Measurements from ENCODE around the gene ST8SIA4.
"Not testable (repeated sequence)": the region's sequence is repeated elsewhere in the genome, so short reads cannot be mapped to it uniquely, and the experiment has no call there.

ST8SIA4 gene

DNA sequence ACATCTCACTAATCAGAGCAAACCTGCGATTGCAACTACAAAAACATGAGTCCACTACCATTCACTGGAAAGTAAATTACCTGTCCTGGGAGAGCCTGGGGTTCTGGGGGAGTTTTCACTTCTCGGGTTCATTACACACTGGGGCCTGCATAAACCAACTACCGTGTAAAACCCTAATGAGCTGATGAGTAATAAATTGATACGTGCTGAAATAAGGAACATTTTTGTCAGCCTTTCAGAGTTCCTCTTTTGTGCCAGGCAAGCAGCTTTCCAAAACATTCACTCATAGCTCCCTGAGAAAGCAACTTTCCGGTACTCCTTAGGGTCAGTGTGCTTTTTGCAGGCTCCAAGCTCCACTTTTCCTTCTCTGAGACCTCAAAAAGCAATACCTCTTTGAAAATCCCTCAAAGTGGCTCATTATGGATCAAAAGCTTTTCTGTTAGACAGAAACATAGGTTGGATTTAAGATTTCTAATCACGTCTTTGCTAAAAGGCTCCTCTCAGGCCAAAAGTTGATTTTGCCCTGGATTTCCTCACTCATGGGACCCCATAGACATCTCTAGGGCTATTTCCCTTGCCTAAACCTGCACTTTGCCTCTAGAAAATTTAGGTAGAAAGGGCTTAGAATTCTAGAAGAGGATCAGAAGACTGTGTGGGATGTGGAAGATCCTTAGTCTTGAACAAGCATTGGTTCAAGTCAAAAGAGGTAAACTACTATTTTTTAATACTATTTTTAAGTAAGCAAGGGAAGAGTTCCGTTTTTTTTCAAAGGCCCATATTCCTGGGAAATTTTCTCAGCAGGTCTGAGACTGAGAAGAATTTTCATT, 74.8 kb downstream of the ST8SIA4 start:
- DNase-seq = no peak

DNA sequence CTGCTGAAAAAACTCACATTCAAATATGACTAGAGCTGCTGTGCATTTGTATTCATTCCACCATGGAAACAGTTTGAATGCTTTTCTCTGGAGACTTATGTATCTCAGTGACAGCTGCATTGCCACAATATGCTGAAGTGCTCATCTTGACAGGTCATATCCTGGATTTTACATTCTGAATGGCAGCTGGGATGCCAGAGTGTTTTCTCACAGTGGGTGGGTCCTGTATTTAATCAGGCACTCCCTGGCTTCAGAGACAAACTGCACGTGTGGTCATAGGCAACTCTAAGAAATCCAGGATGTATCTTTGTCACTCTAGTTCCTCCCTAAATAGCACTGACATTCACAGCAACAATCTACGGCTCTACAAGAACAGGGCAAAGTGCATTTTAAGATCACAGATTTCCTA, 75.6 kb downstream of the ST8SIA4 start:
- peak; percentile 2 for DNase-seq

DNA sequence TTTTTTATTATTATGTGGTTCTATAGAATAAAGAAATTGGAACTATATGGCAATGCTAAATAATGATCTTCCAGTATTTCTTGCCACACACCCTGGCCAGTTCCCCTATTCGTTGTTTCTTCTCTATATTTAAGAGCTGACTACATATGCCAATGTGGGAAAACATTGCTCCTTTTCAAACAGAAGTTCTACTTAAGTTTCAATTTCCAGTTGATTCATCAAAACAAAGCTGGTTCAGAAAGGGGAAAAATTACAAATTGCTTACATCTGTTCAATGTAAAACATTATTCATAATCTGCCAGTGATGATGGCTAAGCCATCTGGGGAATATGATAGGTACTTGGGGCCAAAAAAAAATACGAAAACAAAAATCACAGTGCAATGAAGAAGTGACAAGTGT, 76.9 kb downstream of the ST8SIA4 start:
- DNase-seq = no peak

DNA sequence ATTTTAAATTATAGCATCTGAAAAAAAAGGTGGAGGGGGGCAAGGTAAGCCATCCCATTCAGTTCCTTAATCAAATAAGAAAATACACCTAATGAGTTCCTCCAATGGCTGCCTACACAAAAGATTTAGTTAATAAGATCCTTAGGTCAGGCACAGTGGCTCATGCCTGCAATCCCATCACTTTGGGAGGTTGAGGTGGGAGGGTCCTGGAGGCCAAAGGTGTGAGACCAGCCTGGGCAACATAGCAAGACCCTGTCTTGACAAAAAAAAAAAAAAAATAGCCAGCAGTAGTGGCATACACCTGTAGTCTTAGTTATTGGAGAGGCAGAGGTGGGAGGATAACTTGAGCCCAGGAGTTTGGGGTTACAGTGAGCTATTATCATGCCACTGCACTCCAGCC, 78.4 kb downstream of the ST8SIA4 start:
- no peak for DNase-seq

DNA sequence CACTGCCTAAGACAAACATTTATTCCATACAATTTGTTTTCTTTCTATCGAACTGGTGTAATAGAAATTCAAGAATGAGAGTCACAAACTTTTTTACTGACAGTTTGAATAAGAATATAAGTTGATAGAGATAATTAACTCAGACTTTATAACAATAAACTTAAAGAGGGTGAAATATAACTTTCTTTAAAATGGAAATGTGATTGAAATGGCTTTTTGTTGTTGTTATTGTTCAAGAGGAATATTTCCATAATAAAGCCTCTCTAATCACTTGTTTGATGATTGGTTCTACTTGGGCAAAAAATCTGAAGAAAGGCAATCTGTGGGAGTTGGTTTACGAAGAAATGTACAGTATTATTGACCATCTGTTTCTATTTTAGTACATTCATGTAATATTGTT, 79.3 kb downstream of the ST8SIA4 start:
- DNase-seq = no peak

DNA sequence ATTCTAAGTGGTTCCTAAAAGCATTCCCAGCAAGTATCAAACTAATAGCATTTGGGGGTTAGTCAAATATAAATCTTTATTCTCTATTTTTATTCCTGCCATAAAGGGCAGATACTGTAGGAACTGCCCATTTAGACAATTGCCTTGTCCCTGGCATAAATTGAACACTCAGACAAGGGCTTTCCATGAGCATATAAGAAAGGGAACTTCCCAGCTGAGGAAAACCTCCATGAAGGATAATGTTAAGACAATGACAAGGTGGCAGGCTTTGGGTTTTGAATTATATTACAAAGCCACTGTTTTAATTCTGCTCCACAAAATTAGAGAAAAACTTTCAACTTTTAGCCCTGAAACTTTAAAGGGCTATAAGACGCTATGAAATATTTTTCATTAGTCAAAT, 81.3 kb downstream of the ST8SIA4 start:
- DNase-seq = no peak

DNA sequence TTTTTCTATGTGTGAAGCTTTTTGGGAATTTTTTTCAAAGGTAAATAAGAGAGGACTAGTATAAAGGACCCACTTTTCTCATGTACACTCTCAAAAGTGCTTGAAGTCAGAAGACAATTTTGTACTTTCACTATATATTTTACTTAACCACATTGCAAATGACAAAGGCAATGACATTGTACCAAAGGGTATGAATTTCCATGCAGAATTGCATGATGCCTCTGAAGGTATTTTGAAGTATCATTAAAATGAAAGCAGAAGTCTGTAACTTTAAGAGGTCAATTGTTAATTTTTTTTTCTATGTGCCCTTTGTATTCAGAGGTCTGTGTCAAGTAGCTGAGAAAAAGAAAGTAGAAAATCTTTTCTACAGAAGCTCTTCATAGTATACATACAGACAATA, 84.7 kb downstream of the ST8SIA4 start:
- no peak for DNase-seq

DNA sequence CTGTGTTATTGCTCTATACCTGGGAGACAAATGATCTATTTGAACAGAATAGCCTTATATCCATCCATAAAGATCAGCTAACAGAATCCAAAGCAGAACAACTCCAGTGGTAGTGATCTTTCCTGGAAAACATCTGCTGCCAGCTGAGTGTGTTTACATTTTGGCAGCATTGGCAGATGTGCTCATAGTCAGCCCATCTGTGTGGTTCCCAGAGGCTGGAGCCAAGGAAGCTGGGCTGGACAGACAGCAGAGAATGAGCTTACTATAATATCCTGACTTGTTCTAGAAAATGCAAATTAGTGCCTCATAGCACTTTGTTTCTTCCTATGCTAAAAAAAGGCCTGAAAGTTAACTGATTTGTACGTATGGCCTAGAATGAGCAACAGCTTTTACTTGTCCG, 99.7 kb downstream of the ST8SIA4 start:
- peak; percentile 19 for DNase-seq

DNA sequence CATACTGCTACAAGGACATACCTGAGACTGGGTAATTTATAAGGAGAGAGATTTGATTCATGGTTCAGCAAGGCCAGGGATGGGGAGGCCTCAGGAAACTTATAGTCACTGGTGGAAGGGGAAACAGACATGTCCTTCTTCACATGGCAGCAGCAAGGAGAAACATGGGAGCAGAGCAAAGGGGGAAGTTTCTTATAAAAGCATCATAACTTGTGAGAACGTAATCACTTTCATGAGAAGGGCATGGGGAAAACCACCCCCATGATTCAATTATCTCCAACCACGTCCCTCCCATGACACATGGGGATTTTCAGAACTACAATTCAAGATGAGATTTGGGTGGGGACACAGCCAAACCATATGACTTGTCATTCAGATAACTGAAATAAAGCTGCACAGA, 100.9 kb downstream of the ST8SIA4 start:
- DNase-seq = no peak

DNA sequence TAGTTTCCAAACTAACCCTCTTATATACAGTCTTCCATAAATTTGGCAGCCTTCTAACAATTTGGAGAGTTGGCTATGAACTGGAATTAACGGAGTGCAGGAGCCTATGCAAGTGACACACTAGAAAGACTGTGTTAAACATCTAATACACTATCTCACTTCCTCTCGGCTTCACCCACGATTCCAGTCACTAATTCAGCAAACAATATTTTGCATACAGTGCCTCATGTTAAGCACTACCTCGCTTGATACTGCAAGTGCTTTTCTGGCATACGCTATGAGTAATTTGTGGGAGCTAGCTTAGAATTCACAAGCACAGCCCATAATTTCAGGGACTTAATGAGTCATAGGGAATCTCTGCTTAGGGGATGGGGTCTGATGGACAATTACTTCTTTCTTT, 102.5 kb downstream of the ST8SIA4 start:
- DNase-seq = no peak

DNA sequence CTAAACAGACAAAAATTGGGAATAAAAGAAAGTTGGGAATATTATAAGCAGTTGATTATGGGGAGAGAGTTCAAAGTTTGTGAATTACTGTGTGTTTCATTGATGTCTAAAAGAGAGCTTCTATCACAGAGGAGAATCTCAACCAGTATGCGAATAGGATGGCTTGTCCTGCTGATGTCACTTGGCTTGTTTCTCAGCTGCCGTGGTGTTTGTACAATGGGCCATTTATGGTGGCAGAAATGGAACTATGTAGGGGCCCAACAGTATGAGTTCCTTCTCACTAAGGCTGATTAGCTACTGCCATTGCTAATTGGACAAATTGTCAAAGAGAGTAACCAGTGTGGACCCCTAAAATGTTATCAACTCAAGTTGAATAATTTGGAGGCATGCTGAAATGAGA, 103.9 kb downstream of the ST8SIA4 start:
- no peak for DNase-seq

DNA sequence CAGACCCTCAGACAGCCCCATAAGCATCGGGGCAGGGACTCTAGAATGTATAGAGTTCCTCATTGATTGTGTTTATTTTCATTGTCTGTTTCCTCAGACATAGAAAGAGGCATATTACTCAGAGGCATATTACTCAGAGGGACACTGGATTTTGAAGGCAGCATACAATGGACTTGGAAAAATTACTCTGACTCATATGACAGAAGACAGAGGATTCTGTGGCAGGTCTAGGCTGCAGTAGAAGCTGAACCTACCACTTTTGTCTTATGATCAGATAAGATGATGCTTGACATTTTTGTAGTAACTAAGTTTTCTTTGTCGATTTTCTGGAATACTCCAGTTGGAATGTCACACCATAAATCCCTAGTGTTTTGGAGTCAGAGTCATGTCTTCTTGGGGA, 105.2 kb downstream of the ST8SIA4 start:
- no peak for DNase-seq

DNA sequence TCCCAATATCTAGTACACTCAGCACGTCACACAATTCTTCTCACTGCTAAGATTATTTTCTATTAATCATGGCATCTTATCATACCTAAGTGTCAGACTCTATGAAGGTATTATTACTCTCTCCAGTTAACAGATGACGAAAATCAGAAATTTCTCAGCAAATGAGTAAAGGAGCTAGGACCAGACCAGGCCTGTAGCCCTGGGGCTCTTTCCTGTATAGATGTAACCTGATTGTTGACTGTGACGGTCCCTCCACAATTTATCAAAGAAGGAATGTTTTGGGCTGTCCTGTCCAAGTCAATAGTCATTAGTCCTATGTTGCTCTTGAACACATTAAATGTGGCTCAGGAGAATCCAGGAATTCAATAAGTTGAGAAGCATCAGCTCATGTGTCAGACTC, 106.2 kb downstream of the ST8SIA4 start:
- DNase-seq = no peak

DNA sequence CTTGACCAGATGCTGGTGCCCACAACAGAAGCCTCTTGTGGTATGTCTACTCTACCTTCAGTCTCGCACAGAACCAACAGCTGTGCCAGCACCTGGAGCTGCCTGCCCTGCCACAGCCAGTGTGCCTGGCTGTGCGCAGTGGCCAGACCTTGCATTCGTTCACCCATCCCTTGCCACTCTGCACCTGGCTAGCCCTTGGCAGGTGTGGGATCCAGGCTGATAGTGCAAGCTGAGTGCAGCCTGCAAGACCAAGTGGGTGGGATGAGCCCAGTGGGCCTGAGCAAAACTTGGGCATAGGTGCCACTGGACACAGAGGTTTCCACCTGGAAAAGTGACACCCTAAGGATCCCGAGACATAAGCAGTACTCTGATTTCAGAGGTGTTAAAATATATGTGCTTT, 108.2 kb downstream of the ST8SIA4 start:
- no peak for DNase-seq

DNA sequence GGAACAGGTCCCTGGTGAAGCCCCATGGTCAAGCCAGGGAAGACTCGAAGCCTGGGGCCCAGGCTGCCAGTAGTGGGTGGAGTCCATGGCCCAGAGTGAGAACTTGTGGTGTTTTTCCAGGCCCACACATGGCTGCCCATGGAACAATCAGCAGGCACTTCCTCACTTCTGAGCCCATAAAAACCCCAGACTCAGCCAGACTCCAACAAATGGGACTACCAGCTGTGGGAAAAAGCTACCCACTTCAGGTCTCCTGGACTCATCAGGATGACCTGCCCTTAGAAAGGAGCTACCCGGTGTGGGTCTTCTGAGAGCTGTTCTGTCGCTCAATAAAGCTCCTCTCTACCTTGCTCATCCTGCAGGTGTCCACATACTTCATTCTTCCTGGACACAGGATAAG, 108.9 kb downstream of the ST8SIA4 start:
- DNase-seq = no peak

DNA sequence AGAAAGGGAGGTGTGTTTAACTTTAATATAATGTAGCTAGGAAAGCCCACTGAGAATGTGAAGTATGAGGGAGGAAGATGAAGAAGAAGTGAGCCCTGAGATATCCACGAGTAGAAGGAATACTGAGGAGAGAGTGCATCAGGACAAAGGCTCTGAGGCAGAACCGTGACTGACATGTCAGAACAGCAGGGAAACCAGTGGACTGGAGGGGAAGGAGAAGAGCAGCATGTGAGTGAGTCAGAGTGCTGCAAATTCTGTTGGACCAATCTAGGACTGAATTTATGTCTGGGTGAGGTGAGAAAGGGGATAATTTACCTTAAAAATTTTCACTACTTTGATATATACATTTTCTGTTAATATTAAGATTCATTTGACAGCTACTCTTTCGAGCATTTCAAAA, 110.3 kb downstream of the ST8SIA4 start:
- DNase-seq = no peak

DNA sequence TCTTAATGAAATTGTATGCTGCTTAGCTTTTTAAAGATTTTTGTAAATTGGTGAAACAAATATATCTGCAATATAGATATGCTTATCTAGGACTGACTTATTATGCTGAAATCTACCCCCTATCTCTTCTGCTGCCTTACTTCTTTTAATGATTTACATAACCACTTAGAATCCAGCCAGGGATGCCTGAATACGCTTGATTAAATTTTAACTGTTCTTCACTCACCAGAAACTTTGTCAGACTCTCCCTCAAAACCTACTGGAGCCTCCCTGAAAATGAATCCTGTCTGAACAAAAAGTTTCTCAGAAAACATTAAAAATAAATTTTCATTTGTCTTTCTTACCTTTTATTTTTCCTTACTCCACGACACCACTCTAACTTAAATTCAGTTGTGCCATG, 111.7 kb downstream of the ST8SIA4 start:
- DNase-seq = no peak

DNA sequence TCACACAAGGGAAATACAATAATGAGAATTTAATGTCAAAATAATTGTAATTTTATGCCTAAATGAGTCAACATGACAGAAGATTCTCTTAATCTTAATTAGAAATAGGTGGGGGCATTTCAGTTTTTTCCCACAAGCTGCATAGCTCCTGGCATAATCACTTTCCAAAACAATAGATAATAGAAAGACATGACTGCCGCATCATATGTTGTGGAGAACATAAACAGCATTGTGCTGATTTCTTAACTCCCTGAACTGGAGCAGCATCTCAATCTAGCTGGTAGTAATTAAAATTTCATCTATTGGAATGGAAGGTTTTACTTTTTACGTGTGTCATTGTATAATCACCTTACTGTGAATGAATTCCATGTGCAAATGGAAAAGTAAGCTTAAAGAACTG, 112.1 kb downstream of the ST8SIA4 start:
- no peak for DNase-seq

DNA sequence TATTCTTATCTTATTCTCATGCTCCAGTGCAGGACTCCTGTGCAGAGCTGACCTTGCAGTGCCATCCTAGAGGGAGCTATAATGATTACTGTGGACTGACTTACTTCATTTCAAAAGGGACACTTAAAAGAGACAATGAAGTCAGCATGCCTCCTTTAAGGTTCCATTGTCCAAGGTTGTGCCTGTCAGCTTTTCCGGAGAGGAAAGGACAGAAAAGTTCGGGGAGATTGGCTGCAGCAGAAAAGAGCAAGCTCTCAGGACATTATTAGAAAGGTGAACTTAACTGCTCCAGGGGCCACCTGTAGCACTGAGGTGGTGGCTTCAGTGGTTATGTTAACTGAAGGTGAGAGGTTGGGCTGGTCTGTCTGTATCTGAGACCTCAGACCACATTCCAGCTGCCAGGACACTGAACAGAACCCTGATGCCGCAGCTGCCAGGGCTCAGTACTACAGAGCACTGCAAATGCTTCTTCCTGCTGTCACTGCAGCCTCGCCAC, 112.9 kb downstream of the ST8SIA4 start:
- DNase-seq = no peak

DNA sequence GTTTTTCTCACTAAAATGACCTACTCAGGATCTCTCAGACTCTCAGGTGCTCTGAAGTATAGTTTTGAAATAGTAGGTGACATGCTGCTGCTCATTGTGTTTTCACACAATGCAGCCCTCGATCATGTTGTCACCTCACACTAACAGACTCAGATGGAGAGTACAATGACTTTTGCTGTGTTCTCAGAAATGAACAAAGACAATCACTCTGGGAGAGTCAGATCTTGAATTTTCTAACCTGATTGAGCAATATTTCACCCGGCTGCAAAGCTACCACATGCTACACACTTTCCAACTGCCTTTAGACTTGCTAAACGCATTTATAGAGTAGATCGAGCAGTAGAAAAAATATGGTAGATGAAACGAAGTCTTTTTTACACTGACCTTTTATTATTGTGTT, 113.4 kb downstream of the ST8SIA4 start:
- no peak for DNase-seq

DNA sequence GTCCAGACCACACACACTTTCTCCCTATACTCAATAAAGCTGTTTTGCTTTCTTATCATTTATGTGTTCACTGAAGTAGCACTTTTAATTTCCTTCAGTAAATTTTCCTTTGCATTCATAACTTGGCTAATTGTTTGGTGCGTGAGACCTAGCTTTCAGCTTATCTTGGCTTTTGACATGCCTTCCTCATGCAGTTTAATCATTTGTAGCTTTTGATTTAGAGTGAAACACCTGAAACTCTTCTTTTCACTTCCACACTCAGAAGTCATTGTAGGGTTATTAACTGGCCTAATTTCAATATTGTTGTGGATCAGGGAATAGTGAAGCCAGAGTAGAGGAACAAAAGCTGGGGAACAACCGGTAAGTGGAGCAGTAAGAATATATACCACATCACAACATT, 114.7 kb downstream of the ST8SIA4 start:
- no peak for DNase-seq

DNA sequence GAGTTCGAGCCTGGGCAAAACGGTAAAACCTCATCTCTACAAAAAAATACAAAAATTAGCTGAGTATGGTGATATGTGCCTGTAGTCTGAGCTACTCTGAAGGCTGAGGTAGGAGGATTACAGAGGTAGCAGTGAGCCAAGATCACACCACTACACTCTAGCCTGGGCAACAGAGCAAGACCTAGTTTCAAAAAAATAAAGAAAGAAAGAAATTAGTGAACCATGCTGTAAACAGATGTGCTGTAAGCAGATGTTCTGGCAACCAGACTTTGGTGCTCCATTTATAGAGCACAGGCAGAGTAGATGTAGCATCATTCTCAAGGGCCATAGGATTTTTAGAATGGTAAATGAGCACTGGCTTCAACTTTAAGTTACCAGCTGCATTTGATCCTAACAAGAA, 115.4 kb downstream of the ST8SIA4 start:
- DNase-seq = no peak

DNA sequence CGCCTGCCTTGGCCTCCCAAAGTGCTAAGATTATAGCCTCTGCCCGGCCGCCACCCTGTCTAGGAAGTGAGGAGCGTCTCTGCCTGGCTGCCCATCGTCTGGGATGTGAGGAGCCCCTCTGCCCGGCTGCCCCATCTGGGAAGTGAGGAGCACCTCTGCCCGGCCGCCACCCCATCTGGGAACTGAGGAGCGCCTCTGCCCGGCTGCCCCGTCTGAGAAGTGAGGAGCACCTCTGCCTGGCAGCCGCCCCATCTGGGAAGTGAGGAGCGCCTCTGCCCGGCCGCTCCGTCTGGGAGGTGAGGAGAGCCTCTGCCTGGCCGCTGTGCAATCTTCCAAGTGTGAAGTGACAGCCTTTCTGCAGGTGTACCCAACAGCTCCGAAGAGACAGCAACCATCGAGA, 117.5 kb downstream of the ST8SIA4 start:
- DNase-seq = not testable (repeated sequence)

DNA sequence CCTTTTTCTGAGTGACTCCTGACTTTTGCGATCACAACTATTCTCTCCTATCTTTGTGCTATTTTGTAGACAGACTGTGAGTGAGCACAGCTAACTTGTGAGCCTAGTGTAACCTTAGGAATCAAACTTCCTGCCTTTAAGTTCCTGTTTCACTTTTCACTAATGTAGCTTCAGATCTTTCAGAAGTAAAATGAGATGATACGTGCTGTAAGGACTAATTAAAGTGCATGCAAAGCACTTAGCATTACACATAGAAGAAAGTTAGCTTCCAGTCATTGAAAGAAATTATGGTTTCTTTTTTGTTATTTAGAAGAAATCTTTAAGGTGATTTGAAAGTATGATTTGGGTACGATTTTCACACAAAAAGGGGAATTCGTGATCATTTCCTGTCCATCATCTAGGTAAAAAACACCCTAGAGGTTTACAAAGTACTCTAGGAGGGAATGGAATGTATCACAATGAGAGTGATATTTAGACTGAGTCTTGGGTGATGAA, 122.7 kb downstream of the ST8SIA4 start:
- DNase-seq = no peak
